Mucosa of stomach (tissue), 1 donor: ENCODE results near the gene EID3.

ENCODE experiments used
- H3K27me3 ChIP-seq: one replicate; pipeline ENCODE4 v1.7.0; 2013; ENCODE audit warnings: mild to moderate bottlenecking, low read length; ENCODE audit not compliant: control insufficient read depth, insufficient read depth
- H3K36me3 ChIP-seq: one replicate; pipeline ENCODE4 v1.7.0; 2013; ENCODE audit warnings: low read length; ENCODE audit not compliant: control insufficient read depth, insufficient read depth
- H3K4me1 ChIP-seq: one replicate; pipeline ENCODE4 v1.7.0; 2013; ENCODE audit warnings: mild to moderate bottlenecking, low read length; ENCODE audit not compliant: control insufficient read depth, insufficient read depth
- H3K4me3 ChIP-seq: one replicate; pipeline ENCODE4 v1.7.0; 2013; ENCODE audit warnings: low read length
- H3K9ac ChIP-seq: one replicate; pipeline ENCODE4 v1.7.0; 2013; ENCODE audit warnings: mild to moderate bottlenecking, low read length, moderate library complexity
- H3K9me3 ChIP-seq: one replicate; pipeline ENCODE4 v1.7.0; 2013; ENCODE audit warnings: mild to moderate bottlenecking, low read length, moderate library complexity; ENCODE audit not compliant: control insufficient read depth
- donor health status: Pancreatic carcinoma.

The EID3 gene

GRCh38 chr12:104306943-104307654 is 3.6 kb downstream of the EID3 start:
- H3K9ac ChIP-seq = no peak overlapping the region
- H3K4me3 ChIP-seq = no peak overlapping the region
- H3K4me1 ChIP-seq = peaks cover 20% of the 10 kb centered on the region
- no peaks in the 10 kb centered on the region for H3K27me3 ChIP-seq
- H3K36me3 ChIP-seq = peaks cover under 1% of the 10 kb centered on the region
- no peaks in the 10 kb centered on the region for H3K9me3 ChIP-seq

GRCh38 chr12:104307655-104308000 is 4.1 kb downstream of the EID3 start:
- peaks cover 5% of the 10 kb centered on the region for H3K36me3 ChIP-seq
- H3K27me3 ChIP-seq = no peaks in the 10 kb centered on the region
- H3K4me3 ChIP-seq = no peak overlapping the region
- peaks cover 19% of the 10 kb centered on the region for H3K4me1 ChIP-seq
- H3K9me3 ChIP-seq = no peaks in the 10 kb centered on the region
- H3K9ac ChIP-seq = no peak overlapping the region

GRCh38 chr12:104309446-104309993 is 6.0 kb downstream of the EID3 start:
- H3K27me3 ChIP-seq = no peaks in the 10 kb centered on the region
- no peak overlapping the region for H3K4me3 ChIP-seq
- peaks cover 5% of the 10 kb centered on the region for H3K36me3 ChIP-seq
- H3K9ac ChIP-seq = no peak overlapping the region
- H3K4me1 ChIP-seq = peaks cover 2% of the 10 kb centered on the region
- no peaks in the 10 kb centered on the region for H3K9me3 ChIP-seq

GRCh38 chr12:104310751-104311633 is 7.5 kb downstream of the EID3 start:
- Histone ChIP-seq H3K9ac (no peak overlapping the region), H3K36me3 (peaks cover 5% of the 10 kb centered on the region), H3K9me3 (no peaks in the 10 kb centered on the region), H3K4me3 (no peak overlapping the region), H3K4me1 (no peaks in the 10 kb centered on the region), H3K27me3 (no peaks in the 10 kb centered on the region)

GRCh38 chr12:104312202-104312601 is 8.7 kb downstream of the EID3 start:
- Histone ChIP-seq H3K9ac (no peak overlapping the region), H3K36me3 (peaks cover 5% of the 10 kb centered on the region), H3K4me1 (no peaks in the 10 kb centered on the region), H3K27me3 (no peaks in the 10 kb centered on the region), H3K4me3 (no peak overlapping the region), H3K9me3 (no peaks in the 10 kb centered on the region)

GRCh38 chr12:104312654-104313053 is 9.1 kb downstream of the EID3 start:
- Histone ChIP-seq H3K9me3 (no peaks in the 10 kb centered on the region), H3K4me1 (no peaks in the 10 kb centered on the region), H3K9ac (no peak overlapping the region), H3K36me3 (peaks cover 5% of the 10 kb centered on the region), H3K4me3 (no peak overlapping the region), H3K27me3 (no peaks in the 10 kb centered on the region)

GRCh38 chr12:104313568-104314241 is 10.2 kb downstream of the EID3 start:
- Histone ChIP-seq H3K27me3 (no peaks in the 10 kb centered on the region), H3K9ac (no peak overlapping the region), H3K4me3 (no peak overlapping the region), H3K9me3 (no peaks in the 10 kb centered on the region), H3K36me3 (peaks cover 5% of the 10 kb centered on the region), H3K4me1 (no peaks in the 10 kb centered on the region)

- no peak overlapping the region for H3K9ac ChIP-seq
- H3K27me3 ChIP-seq = no peaks in the 10 kb centered on the region
- no peaks in the 10 kb centered on the region for H3K9me3 ChIP-seq
- H3K36me3 ChIP-seq = peaks cover 5% of the 10 kb centered on the region
- no peak overlapping the region for H3K4me3 ChIP-seq
- no peaks in the 10 kb centered on the region for H3K4me1 ChIP-seq
Observed at GRCh38 chr12:104314242-104314614, 10.7 kb downstream of the EID3 start.

GRCh38 chr12:104315326-104316224 is 12.0 kb downstream of the EID3 start:
- H3K9ac ChIP-seq = no peak overlapping the region
- no peaks in the 10 kb centered on the region for H3K4me1 ChIP-seq
- peaks cover 5% of the 10 kb centered on the region for H3K36me3 ChIP-seq
- H3K4me3 ChIP-seq = no peak overlapping the region
- no peaks in the 10 kb centered on the region for H3K9me3 ChIP-seq
- no peaks in the 10 kb centered on the region for H3K27me3 ChIP-seq

- Histone ChIP-seq H3K36me3 (peaks cover 5% of the 10 kb centered on the region), H3K4me3 (no peak overlapping the region), H3K9me3 (no peaks in the 10 kb centered on the region), H3K4me1 (no peaks in the 10 kb centered on the region), H3K9ac (no peak overlapping the region), H3K27me3 (no peaks in the 10 kb centered on the region)
Observed at GRCh38 chr12:104316936-104317335, 13.4 kb downstream of the EID3 start.

GRCh38 chr12:104317538-104318210 is 14.1 kb downstream of the EID3 start:
- no peaks in the 10 kb centered on the region for H3K27me3 ChIP-seq
- no peak overlapping the region for H3K9ac ChIP-seq
- H3K4me3 ChIP-seq = no peak overlapping the region
- H3K36me3 ChIP-seq = no peaks in the 10 kb centered on the region
- no peaks in the 10 kb centered on the region for H3K9me3 ChIP-seq
- no peaks in the 10 kb centered on the region for H3K4me1 ChIP-seq
